Loucy (cell line): ENCODE measurements around the gene WTIP.
"Not testable (repeated sequence)": the region's sequence is repeated elsewhere in the genome, so short reads cannot be mapped to it uniquely, and the experiment has no call there.

Experiments
- H2AFZ ChIP-seq: fragments of 200-600 bp; sonication (generic); 2 replicates; pipeline ENCODE4 v1.6.0; 2016; ENCODE audit warnings: antibody characterized with exemption, mild to moderate bottlenecking, low read length, moderate library complexity
- H3F3A ChIP-seq: fragments of 200-600 bp; 2 replicates; pipeline ENCODE4 v1.6.0; 2016; ENCODE audit warnings: antibody characterized with exemption, low read depth, mild to moderate bottlenecking
- H3K27me3 ChIP-seq: fragments of 200-600 bp; sonication (generic); 2 replicates; pipeline ENCODE4 v1.6.1; 2014; ENCODE audit warnings: low read length, mild to moderate bottlenecking; ENCODE audit not compliant: insufficient read depth, poor library complexity, severe bottlenecking
- H3K36me3 ChIP-seq: fragments of 200-600 bp; sonication (generic); 2 replicates; pipeline ENCODE4 v1.6.1; 2016; ENCODE audit warnings: low read length; ENCODE audit not compliant: insufficient read depth
- H3K4me1 ChIP-seq: fragments of 200-600 bp; sonication (generic); 2 replicates; pipeline ENCODE4 v1.5.1; 2014; ENCODE audit warnings: low read length, mild to moderate bottlenecking; ENCODE audit not compliant: insufficient read depth, poor library complexity, severe bottlenecking
- H3K4me2 ChIP-seq: fragments of 200-600 bp; sonication (generic); 2 replicates; pipeline ENCODE4 v1.6.0; 2014; ENCODE audit warnings: antibody characterized with exemption, low read length, low read depth, mild to moderate bottlenecking; ENCODE audit not compliant: poor library complexity, severe bottlenecking
- H3K4me3 ChIP-seq: fragments of 200-600 bp; sonication (generic); 2 replicates; pipeline ENCODE4 v1.5.1; 2014; ENCODE audit warnings: low read length, mild to moderate bottlenecking, mixed read lengths; ENCODE audit not compliant: poor library complexity, severe bottlenecking
- H3K79me2 ChIP-seq: fragments of 200-600 bp; sonication (generic); 2 replicates; pipeline ENCODE4 v1.6.1; 2014; ENCODE audit warnings: low read length; ENCODE audit not compliant: insufficient read depth
- H3K9ac ChIP-seq: fragments of 200-600 bp; sonication (generic); 2 replicates; pipeline ENCODE4 v1.6.0; 2014; ENCODE audit warnings: mild to moderate bottlenecking, low read depth, low read length, moderate library complexity; ENCODE audit not compliant: poor library complexity, severe bottlenecking
- H3K9me2 ChIP-seq: fragments of 200-600 bp; sonication (generic); replicated peaks from 2 replicates; pipeline ENCODE4 v1.6.1; 2016; ENCODE audit warnings: low read depth, low read length, mixed read lengths
- H3K9me3 ChIP-seq: fragments of 200-600 bp; sonication (generic); 2 replicates; pipeline ENCODE4 v1.6.1; 2014; ENCODE audit warnings: mild to moderate bottlenecking, antibody characterized with exemption, low read length, low read depth; ENCODE audit not compliant: insufficient read depth
- H4K20me1 ChIP-seq: fragments of 200-600 bp; sonication (generic); 2 replicates; pipeline ENCODE4 v1.6.0; 2014; ENCODE audit warnings: antibody characterized with exemption, low read length, mild to moderate bottlenecking; ENCODE audit not compliant: insufficient read depth, poor library complexity, severe bottlenecking
- EZH2phosphoT487 ChIP-seq: fragments of 200-600 bp; IDR thresholded peaks from 2 replicates; pipeline ENCODE4 v1.6.1; 2018; ENCODE audit warnings: antibody characterized with exemption, mild to moderate bottlenecking, moderate library complexity, borderline replicate concordance
- TF ChIP-seq, protein P1 (sequence below): fragments of 200-600 bp; sonication (generic); conservative IDR thresholded peaks from 2 replicates; pipeline ENCODE4 v1.5.1; 2014; ENCODE audit warnings: mild to moderate bottlenecking, antibody characterized with exemption, low read length

WTIP gene

GRCh38 chr19:34475975-34476594 is 5.5 kb upstream of the WTIP start:
- TF ChIP-seq EZH2phosphoT487: no peak
- TF ChIP-seq, protein P1, sequence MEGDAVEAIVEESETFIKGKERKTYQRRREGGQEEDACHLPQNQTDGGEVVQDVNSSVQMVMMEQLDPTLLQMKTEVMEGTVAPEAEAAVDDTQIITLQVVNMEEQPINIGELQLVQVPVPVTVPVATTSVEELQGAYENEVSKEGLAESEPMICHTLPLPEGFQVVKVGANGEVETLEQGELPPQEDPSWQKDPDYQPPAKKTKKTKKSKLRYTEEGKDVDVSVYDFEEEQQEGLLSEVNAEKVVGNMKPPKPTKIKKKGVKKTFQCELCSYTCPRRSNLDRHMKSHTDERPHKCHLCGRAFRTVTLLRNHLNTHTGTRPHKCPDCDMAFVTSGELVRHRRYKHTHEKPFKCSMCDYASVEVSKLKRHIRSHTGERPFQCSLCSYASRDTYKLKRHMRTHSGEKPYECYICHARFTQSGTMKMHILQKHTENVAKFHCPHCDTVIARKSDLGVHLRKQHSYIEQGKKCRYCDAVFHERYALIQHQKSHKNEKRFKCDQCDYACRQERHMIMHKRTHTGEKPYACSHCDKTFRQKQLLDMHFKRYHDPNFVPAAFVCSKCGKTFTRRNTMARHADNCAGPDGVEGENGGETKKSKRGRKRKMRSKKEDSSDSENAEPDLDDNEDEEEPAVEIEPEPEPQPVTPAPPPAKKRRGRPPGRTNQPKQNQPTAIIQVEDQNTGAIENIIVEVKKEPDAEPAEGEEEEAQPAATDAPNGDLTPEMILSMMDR: no peak
- Histone ChIP-seq H3K27me3 (no peaks in the 10 kb centered on the region), H3K9me2 (no peaks in the 10 kb centered on the region), H4K20me1 (no peaks in the 10 kb centered on the region), H3K4me3 (no peak overlapping the region), H3K9me3 (no peaks in the 10 kb centered on the region), H3K9ac (no peak overlapping the region), H2AFZ (no peak overlapping the region), H3K4me2 (no peak overlapping the region), H3K4me1 (no peaks in the 10 kb centered on the region), H3K79me2 (no peaks in the 10 kb centered on the region), H3K36me3 (peaks cover 21% of the 10 kb centered on the region; the same call in 1 of the 2 replicates), H3F3A (no peaks in the 10 kb centered on the region)

DNA sequence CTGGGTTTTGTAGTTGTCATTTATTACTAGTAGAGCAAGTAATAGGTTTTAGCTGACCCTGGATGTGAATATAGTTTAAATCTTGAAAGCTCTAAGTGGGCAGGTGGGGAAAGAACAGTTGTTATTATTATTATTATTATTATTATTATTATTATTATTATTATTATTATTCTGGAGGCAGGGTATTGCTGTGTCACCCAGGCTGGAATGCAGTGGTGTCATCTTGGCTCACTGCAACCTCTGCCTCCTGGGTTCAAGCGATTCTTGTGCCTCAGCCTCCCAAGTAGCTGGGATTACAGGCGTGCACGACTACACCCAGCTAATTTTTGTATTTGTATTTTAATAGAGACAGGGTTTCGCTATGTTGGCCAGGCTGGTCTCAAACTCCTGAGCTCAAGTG is 3.1 kb upstream of the WTIP start:
- not testable (repeated sequence) for H3K36me3 ChIP-seq, H3K79me2 ChIP-seq, H3K9ac ChIP-seq, H3F3A ChIP-seq, H3K9me3 ChIP-seq, H3K4me2 ChIP-seq, H2AFZ ChIP-seq, H3K9me2 ChIP-seq, H3K4me1 ChIP-seq, H3K4me3 ChIP-seq, H3K27me3 ChIP-seq, H4K20me1 ChIP-seq

GRCh38 chr19:34479396-34479795 is 2.2 kb upstream of the WTIP start:
- no peak for TF ChIP-seq EZH2phosphoT487
- TF ChIP-seq, protein P1: no peak
- H3K79me2 ChIP-seq: no peaks in the 10 kb centered on the region
- H2AFZ ChIP-seq: no peak overlapping the region
- H3K36me3 ChIP-seq: no peaks in the 10 kb centered on the region
- H3K4me2 ChIP-seq: no peak overlapping the region
- no peaks in the 10 kb centered on the region for H3K4me1 ChIP-seq
- no peaks in the 10 kb centered on the region for H3K9me3 ChIP-seq
- H3F3A ChIP-seq: no peaks in the 10 kb centered on the region
- H3K4me3 ChIP-seq: no peak overlapping the region
- no peaks in the 10 kb centered on the region for H4K20me1 ChIP-seq
- H3K27me3 ChIP-seq: no peaks in the 10 kb centered on the region
- H3K9ac ChIP-seq: no peak overlapping the region
- H3K9me2 ChIP-seq: no peaks in the 10 kb centered on the region

GRCh38 chr19:34480491-34480890 is 1.1 kb upstream of the WTIP start:
- H3K9ac ChIP-seq: no peak overlapping the region

More at GRCh38 chr19:34480491-34480890, 1.1 kb upstream of the WTIP start:
- Histone ChIP-seq H3K36me3 (no peaks in the 10 kb centered on the region), H3K4me1 (no peaks in the 10 kb centered on the region), H3K4me3 (no peak overlapping the region), H3F3A (no peaks in the 10 kb centered on the region), H3K9me2 (no peaks in the 10 kb centered on the region), H4K20me1 (no peaks in the 10 kb centered on the region), H3K4me2 (no peak overlapping the region), H3K9me3 (no peaks in the 10 kb centered on the region), H3K79me2 (no peaks in the 10 kb centered on the region), H3K27me3 (no peaks in the 10 kb centered on the region), H2AFZ (no peak overlapping the region)
- TF ChIP-seq, protein P1: no peak
- no peak for TF ChIP-seq EZH2phosphoT487
